Cardiac muscle cell (in vitro differentiated cells and primary cell): ENCODE measurements around the gene CDC27. TPM values are rescaled to one million over a fixed set of nuclear protein-coding genes. Genes with fewer than 3 reads are reported as not detected.
"Not testable (repeated sequence)": the region's sequence is repeated elsewhere in the genome, so short reads cannot be mapped to it uniquely, and the experiment has no call there.

Source experiments
- DNase-seq, 2 donors: peaks; one replicate each; pipeline versions ENCODE4 v3.0.0 to v3.0.0-alpha.2; 2010 to 2017; ENCODE audit warnings: low read depth in 1 of 2, low spot score in 1 of 2
- H3K27ac ChIP-seq: fragments of 200-600 bp; sonication (generic); 2 replicates; pipeline ENCODE4 v1.5.1; 2016
- H3K27me3 ChIP-seq: fragments of 200-600 bp; sonication (generic); 2 replicates; pipeline ENCODE4 v1.6.0; 2016; ENCODE audit warnings: control low read depth
- H3K36me3 ChIP-seq: fragments of 200-600 bp; sonication (generic); 2 replicates; pipeline ENCODE4 v1.5.1; 2016; ENCODE audit warnings: control low read depth
- H3K4me1 ChIP-seq: fragments of 200-600 bp; sonication (generic); 2 replicates; pipeline ENCODE4 v1.8.1; 2017; ENCODE audit warnings: low read depth, mild to moderate bottlenecking, mixed run types
- H3K4me3 ChIP-seq: fragments of 200-600 bp; sonication (generic); 2 replicates; pipeline ENCODE4 v1.5.1; 2016; ENCODE audit warnings: mild to moderate bottlenecking
- H3K9me3 ChIP-seq: fragments of 200-600 bp; sonication (generic); 2 replicates; pipeline ENCODE4 v1.5.1; 2017; ENCODE audit warnings: low read depth, mild to moderate bottlenecking, control low read depth
- CTCF ChIP-seq: IDR thresholded peaks from 2 replicates; pipeline ENCODE4 v1.5.1; 2012; ENCODE audit warnings: low read depth, mild to moderate bottlenecking, low read length
- polyA plus RNA-seq: library from polyadenylated mRNA; unstranded; fragments of >200 nt; fragmentation: Nextera tagmentation; extraction: Ambion mirVana; gene quantifications from 2 replicates; pipeline ENCODE4 v1.2.1, GENCODE V29; 2016
- total RNA-seq: library from RNA; depleted of rRNA; stranded (reverse); fragments of >200 nt; gene quantifications from 2 replicates; pipeline ENCODE4 v1.2.3, GENCODE V29; 2016

CDC27 gene
- total and polyA plus RNA-seq, 2 experiments from 2014 or later: 52.9 to 85.4 TPM

DNA sequence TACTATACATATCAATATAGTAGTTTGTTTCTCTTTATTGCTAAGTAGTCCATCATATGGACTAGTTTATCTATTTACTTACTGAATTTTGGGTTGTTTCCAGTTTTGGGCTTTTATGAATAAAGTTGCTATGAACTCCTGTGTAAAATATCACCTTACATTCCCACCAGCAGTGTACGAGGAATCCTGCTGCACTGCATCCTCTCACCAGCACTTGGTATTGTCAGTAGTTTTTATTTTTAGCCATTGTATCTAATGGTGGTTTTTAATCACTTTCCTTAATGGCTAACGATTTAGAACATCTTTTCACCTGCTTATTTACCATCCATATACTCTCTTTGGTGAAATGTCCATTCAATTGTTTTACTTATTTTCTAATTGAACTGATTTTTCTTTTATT, 24.0 kb downstream of the CDC27 start:
- H3K4me3 ChIP-seq: no peak overlapping the region
- H3K27ac ChIP-seq: peak overlapping the region; percentile 75
- peaks cover 11% of the 10 kb centered on the region for H3K36me3 ChIP-seq
- no peaks in the 10 kb centered on the region for H3K9me3 ChIP-seq
- TF ChIP-seq CTCF: no peak
- no peaks in the 10 kb centered on the region for H3K27me3 ChIP-seq
- H3K4me1 ChIP-seq: peaks cover 20% of the 10 kb centered on the region
- peak in 1 of 2 donors; percentile 47 for DNase-seq

DNA sequence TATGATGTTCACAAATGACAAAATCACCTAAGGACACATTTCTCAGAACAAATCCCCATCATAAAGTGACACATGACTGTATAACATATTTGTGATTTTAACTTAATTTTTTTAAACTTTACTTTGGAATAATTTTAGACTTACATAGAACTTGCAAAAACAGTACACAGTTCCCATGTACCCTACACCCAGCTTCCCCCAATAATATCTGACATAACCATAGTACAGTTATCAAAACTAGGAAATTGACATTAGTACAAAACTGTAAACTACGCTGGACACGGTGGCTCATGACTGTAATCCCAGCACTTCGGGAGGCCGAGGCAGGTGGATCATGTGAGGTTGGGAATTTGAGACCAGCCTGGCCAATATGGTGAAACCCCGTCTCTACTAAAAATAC, 24.8 kb downstream of the CDC27 start:
- Histone ChIP-seq H3K4me1 (peaks cover 20% of the 10 kb centered on the region), H3K27ac (peak overlapping the region; percentile 75), H3K36me3 (peaks cover 14% of the 10 kb centered on the region), H3K9me3 (no peaks in the 10 kb centered on the region), H3K4me3 (no peak overlapping the region), H3K27me3 (no peaks in the 10 kb centered on the region)
- TF ChIP-seq CTCF: no peak
- no peak for DNase-seq

GRCh38 chr17:47162013-47162622, 27.0 kb downstream of the CDC27 start:
- DNase-seq: no peak
- H3K4me3 ChIP-seq: no peak overlapping the region
- no peaks in the 10 kb centered on the region for H3K9me3 ChIP-seq
- peak overlapping the region; percentile 26 for H3K27ac ChIP-seq
- H3K36me3 ChIP-seq: peaks cover 18% of the 10 kb centered on the region
- H3K27me3 ChIP-seq: no peaks in the 10 kb centered on the region
- peaks cover 15% of the 10 kb centered on the region for H3K4me1 ChIP-seq
- TF ChIP-seq CTCF: no peak

- H3K36me3 ChIP-seq: peaks cover 39% of the 10 kb centered on the region
- TF ChIP-seq CTCF: no peak
- DNase-seq: no peak
- H3K9me3 ChIP-seq: no peaks in the 10 kb centered on the region
- no peak overlapping the region for H3K27ac ChIP-seq
- H3K4me1 ChIP-seq: peaks cover 7% of the 10 kb centered on the region
- no peak overlapping the region for H3K4me3 ChIP-seq
- H3K27me3 ChIP-seq: no peaks in the 10 kb centered on the region
These were observed 29.8 kb downstream of the CDC27 start for GRCh38 chr17:47159315-47159714.

DNA sequence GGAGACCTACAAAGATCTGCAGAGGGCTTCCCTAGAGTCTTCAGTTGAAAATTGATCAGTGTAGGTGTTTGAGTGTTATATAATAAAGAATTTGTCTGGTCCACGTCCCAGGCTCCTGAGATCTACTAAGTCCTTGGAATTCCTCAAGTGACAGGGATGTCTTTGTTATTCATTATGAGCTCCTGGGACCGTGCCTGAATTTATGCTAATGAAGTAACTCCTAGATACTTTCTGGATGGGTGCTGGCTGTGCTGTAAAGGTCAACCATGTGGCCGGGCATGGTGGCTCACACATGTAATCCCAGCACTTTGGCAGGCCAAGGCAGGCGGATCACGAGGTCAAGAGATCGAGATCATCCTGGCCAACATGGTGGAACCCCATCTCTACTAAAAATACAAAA, 43.7 kb downstream of the CDC27 start:
- no peaks in the 10 kb centered on the region for H3K4me1 ChIP-seq
- DNase-seq: no peak
- no peak for TF ChIP-seq CTCF
- H3K36me3 ChIP-seq: peaks cover 58% of the 10 kb centered on the region
- no peak overlapping the region for H3K27ac ChIP-seq
- no peaks in the 10 kb centered on the region for H3K27me3 ChIP-seq
- no peak overlapping the region for H3K4me3 ChIP-seq
- no peaks in the 10 kb centered on the region for H3K9me3 ChIP-seq

GRCh38 chr17:47135235-47135634, 53.9 kb downstream of the CDC27 start:
- H3K9me3 ChIP-seq: no peaks in the 10 kb centered on the region
- H3K4me1 ChIP-seq: no peaks in the 10 kb centered on the region
- peaks cover 55% of the 10 kb centered on the region for H3K36me3 ChIP-seq
- DNase-seq: no peak
- no peaks in the 10 kb centered on the region for H3K27me3 ChIP-seq
- TF ChIP-seq CTCF: no peak
- H3K4me3 ChIP-seq: no peak overlapping the region
- no peak overlapping the region for H3K27ac ChIP-seq

GRCh38 chr17:47134354-47134753, 54.7 kb downstream of the CDC27 start:
- not testable (repeated sequence) for H3K27me3 ChIP-seq, DNase-seq, H3K9me3 ChIP-seq, H3K4me3 ChIP-seq, H3K27ac ChIP-seq, H3K4me1 ChIP-seq
- peaks cover 56% of the 10 kb centered on the region for H3K36me3 ChIP-seq
